Keratinocyte (primary cell): Measurements from ENCODE around the gene SRA1. TPM values are rescaled to one million over a fixed set of nuclear protein-coding genes. Genes with fewer than 3 reads are reported as not detected.

Source experiments
- DNase-seq: peaks from one replicate; pipeline ENCODE4 v3.0.0-alpha.2; 2011; ENCODE audit warnings: low read depth, missing footprints, low spot score
- FAIRE-seq: peaks from 2 replicates; lab custom pipeline; 2011; peaks lifted over from hg19 to GRCh38; lab: Jason Lieb, UNC
- H2AFZ ChIP-seq: 2 replicates; pipeline ENCODE4 v1.6.0; 2012; ENCODE audit warnings: low read length, control low read depth, inconsistent platforms; ENCODE audit not compliant: control insufficient read depth
- H3K27ac ChIP-seq: 2 replicates; pipeline ENCODE4 v1.5.1; 2011; ENCODE audit warnings: low read length; ENCODE audit not compliant: control insufficient read depth, insufficient read depth
- H3K27me3 ChIP-seq: 3 replicates; pipeline ENCODE4 v1.6.0; 2011; ENCODE audit warnings: low read length; ENCODE audit not compliant: control insufficient read depth, insufficient read depth; ENCODE audit errors: extremely low read depth
- H3K36me3 ChIP-seq, 2 experiments: 2 replicates in 1 of 2; 3 replicates in 1 of 2; pipeline ENCODE4 v1.5.1; 2011; ENCODE audit warnings: low read length in 2 of 2, mild to moderate bottlenecking in 1 of 2; ENCODE audit not compliant: control insufficient read depth in 2 of 2, insufficient read depth in 2 of 2; ENCODE audit errors: extremely low read depth in 1 of 2
- H3K4me1 ChIP-seq: 3 replicates; pipeline ENCODE4 v1.5.1; 2011; ENCODE audit warnings: low read length; ENCODE audit not compliant: control insufficient read depth, insufficient read depth; ENCODE audit errors: extremely low read depth
- H3K4me2 ChIP-seq: 3 replicates; pipeline ENCODE4 v1.6.0; 2011; ENCODE audit warnings: low read depth, low read length; ENCODE audit not compliant: control insufficient read depth, insufficient read depth; ENCODE audit errors: extremely low read depth
- H3K4me3 ChIP-seq, 3 experiments: fragments of 200-600 bp in 1 of 3; sonication (generic) in 1 of 3; 2 replicates in 2 of 3; 3 replicates in 1 of 3; pipeline ENCODE4 v1.5.1; 2011 to 2016; ENCODE audit warnings: low read length in 3 of 3, mild to moderate bottlenecking in 3 of 3, control low read depth in 2 of 3, inconsistent platforms in 1 of 3, low read depth in 1 of 3, mixed read lengths in 1 of 3, mixed run types in 1 of 3, moderate library complexity in 1 of 3; ENCODE audit not compliant: control insufficient read depth in 2 of 3, insufficient read depth in 2 of 3; ENCODE audit errors: extremely low read depth in 1 of 3
- H3K79me2 ChIP-seq: 2 replicates; pipeline ENCODE4 v1.6.0; 2012; ENCODE audit warnings: low read length; ENCODE audit not compliant: control insufficient read depth, insufficient read depth
- H3K9ac ChIP-seq: 3 replicates; pipeline ENCODE4 v1.6.0; 2011; ENCODE audit warnings: low read length; ENCODE audit not compliant: control insufficient read depth, insufficient read depth; ENCODE audit errors: extremely low read depth
- H3K9me1 ChIP-seq: 3 replicates; pipeline ENCODE4 v1.6.0; 2011; ENCODE audit warnings: low read length; ENCODE audit not compliant: control insufficient read depth, insufficient read depth; ENCODE audit errors: extremely low read depth
- H3K9me3 ChIP-seq: 2 replicates; pipeline ENCODE4 v1.5.1; 2012; ENCODE audit warnings: low read depth, low read length; ENCODE audit not compliant: control insufficient read depth
- H4K20me1 ChIP-seq: 3 replicates; pipeline ENCODE4 v1.6.0; 2011; ENCODE audit warnings: low read length; ENCODE audit not compliant: control insufficient read depth, insufficient read depth; ENCODE audit errors: extremely low read depth
- EZH2 ChIP-seq: IDR thresholded peaks from one replicate; pipeline ENCODE4 v1.6.1; 2012; ENCODE audit warnings: inconsistent platforms, mild to moderate bottlenecking, low read length, moderate library complexity
- dilution Hi-C: fragments of 300-500 bp; cut with MboI; formaldehyde crosslinking; loops from one replicate; pipeline ENCODE4 v1.7.0; 2020; ENCODE audit warnings: low sequenced_read_pairs; ENCODE audit not compliant: extremely low pct_ligation_motif_present
- polyA plus RNA-seq, 5 experiments: library from polyadenylated mRNA; depleted of rRNA in 3 of 5; stranded (reverse) in 3 of 5; stranded (forward) in 1 of 5; unstranded in 1 of 5; fragments of >200 nt; gene quantifications; 1 replicate in 1 of 5; 2 replicates in 3 of 5; 3 replicates in 1 of 5; pipeline versions ENCODE4 v1.2.1 to v1.2.3, GENCODE V29; 2011 to 2012; ENCODE audit warnings: missing spikeins in 2 of 5, low read depth in 1 of 5, low replicate concordance in 1 of 5
- TF ChIP-seq, protein P1 (sequence below), 3 experiments: IDR thresholded peaks in 1 of 3; conservative IDR thresholded peaks in 1 of 3; optimal IDR thresholded peaks in 1 of 3; 2 replicates in 2 of 3; 3 replicates in 1 of 3; pipeline versions ENCODE3 to v1.5.1; 2011; ENCODE audit warnings: low read length in 3 of 3, mild to moderate bottlenecking in 3 of 3, moderate library complexity in 2 of 3, control low read depth in 1 of 3, inconsistent platforms in 1 of 3; ENCODE audit not compliant: insufficient read depth in 2 of 3; ENCODE audit errors: extremely low read depth in 1 of 3

SRA1 gene
- polyA plus RNA-seq, 1 donor (not counting 4 experiments of a cell fraction or from before 2014, with no cell fraction given) = 32.4 TPM

DNA sequence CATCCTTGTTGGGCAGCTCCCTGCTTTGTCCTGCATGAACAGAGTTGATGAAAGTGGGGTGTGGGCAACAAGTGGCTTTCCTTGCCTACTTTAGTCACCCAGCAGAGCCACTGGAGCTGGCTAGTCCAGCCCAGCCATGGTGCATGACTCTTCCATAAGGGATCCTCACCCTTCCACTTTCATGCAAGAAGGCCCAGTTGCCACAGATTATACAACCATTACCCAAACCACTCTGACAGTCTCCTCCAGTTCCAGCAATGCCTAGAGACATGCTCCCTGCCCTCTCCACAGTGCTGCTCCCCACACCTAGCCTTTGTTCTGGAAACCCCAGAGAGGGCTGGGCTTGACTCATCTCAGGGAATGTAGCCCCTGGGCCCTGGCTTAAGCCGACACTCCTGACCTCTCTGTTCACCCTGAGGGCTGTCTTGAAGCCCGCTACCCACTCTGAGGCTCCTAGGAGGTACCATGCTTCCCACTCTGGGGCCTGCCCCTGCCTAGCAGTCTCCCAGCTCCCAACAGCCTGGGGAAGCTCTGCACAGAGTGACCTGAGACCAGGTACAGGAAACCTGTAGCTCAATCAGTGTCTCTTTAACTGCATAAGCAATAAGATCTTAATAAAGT lies 11.3 kb upstream of the SRA1 start:
- Histone ChIP-seq H3K4me2 (no peak overlapping the region), H3K27ac (no peak overlapping the region), H4K20me1 (no peaks in the 10 kb centered on the region), H3K79me2 (peaks cover 26% of the 10 kb centered on the region), H3K9me1 (no peaks in the 10 kb centered on the region), H3K9me3 (no peaks in the 10 kb centered on the region), H3K4me3 (no peak overlapping the region), H3K4me1 (peaks cover 21% of the 10 kb centered on the region), H2AFZ (no peak overlapping the region), H3K36me3 (peaks cover 18 to 23% of the 10 kb centered on the region in 2 experiments), H3K27me3 (no peaks in the 10 kb centered on the region), H3K9ac (no peak overlapping the region)
- TF ChIP-seq EZH2 = no peak
- TF ChIP-seq, protein P1, sequence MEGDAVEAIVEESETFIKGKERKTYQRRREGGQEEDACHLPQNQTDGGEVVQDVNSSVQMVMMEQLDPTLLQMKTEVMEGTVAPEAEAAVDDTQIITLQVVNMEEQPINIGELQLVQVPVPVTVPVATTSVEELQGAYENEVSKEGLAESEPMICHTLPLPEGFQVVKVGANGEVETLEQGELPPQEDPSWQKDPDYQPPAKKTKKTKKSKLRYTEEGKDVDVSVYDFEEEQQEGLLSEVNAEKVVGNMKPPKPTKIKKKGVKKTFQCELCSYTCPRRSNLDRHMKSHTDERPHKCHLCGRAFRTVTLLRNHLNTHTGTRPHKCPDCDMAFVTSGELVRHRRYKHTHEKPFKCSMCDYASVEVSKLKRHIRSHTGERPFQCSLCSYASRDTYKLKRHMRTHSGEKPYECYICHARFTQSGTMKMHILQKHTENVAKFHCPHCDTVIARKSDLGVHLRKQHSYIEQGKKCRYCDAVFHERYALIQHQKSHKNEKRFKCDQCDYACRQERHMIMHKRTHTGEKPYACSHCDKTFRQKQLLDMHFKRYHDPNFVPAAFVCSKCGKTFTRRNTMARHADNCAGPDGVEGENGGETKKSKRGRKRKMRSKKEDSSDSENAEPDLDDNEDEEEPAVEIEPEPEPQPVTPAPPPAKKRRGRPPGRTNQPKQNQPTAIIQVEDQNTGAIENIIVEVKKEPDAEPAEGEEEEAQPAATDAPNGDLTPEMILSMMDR (optimal IDR thresholded peaks at IDR 0.05 in 1 of 3, IDR thresholded peaks at IDR 0.05 in 1 of 3, conservative IDR thresholded peaks at IDR 0.05 in 1 of 3; ENCODE audit: extremely low read depth in 1 of 3, insufficient read depth in 2 of 3, low read length in 3 of 3) = no peak
- DNase-seq (no peak), FAIRE-seq (no peak)
- dilution Hi-C loops = no loop called here

DNA sequence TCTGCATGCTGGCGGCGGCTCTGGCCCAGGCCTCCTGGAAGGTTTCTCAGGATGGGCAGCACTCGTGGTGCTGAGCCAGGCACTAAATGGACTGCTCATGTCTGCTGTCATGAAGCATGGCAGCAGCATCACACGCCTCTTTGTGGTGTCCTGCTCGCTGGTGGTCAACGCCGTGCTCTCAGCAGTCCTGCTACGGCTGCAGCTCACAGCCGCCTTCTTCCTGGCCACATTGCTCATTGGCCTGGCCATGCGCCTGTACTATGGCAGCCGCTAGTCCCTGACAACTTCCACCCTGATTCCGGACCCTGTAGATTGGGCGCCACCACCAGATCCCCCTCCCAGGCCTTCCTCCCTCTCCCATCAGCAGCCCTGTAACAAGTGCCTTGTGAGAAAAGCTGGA lies 10.6 kb upstream of the SRA1 start:
- Histone ChIP-seq H3K27ac (no peak overlapping the region), H3K9me3 (no peaks in the 10 kb centered on the region), H2AFZ (no peak overlapping the region), H3K4me2 (no peak overlapping the region), H3K4me3 (no peak overlapping the region), H3K9me1 (no peaks in the 10 kb centered on the region), H4K20me1 (no peaks in the 10 kb centered on the region), H3K4me1 (peaks cover 23% of the 10 kb centered on the region), H3K36me3 (peaks cover 18 to 23% of the 10 kb centered on the region in 2 experiments), H3K79me2 (peaks cover 26% of the 10 kb centered on the region), H3K27me3 (no peaks in the 10 kb centered on the region), H3K9ac (no peak overlapping the region)
- dilution Hi-C loops = no loop called here
- FAIRE-seq (no peak), DNase-seq (no peak)
- no peak for TF ChIP-seq EZH2
- TF ChIP-seq, protein P1 (optimal IDR thresholded peaks at IDR 0.05 in 1 of 3, IDR thresholded peaks at IDR 0.05 in 1 of 3, conservative IDR thresholded peaks at IDR 0.05 in 1 of 3; ENCODE audit: extremely low read depth in 1 of 3, insufficient read depth in 2 of 3, low read length in 3 of 3) = no peak
